ENCODE measurements around the gene HLA-DPB1.

- TF ChIP-seq CTCF (conservative IDR thresholded peaks at IDR 0.05; ENCODE audit: low read length) (no peak), EZH2phosphoT487 (IDR thresholded peaks at IDR 0.05; ENCODE audit: borderline replicate concordance) (no peak)
Measured at GRCh38 chr6:33095681-33096080, 19.9 kb downstream of the HLA-DPB1 start.
